T-helper 1 cell (primary cell): ENCODE data around the gene STX18.
A peak's percentile ranks its signal among the peaks of the same experiment; 100 is the strongest.
"Not testable (repeated sequence)": the region's sequence is repeated elsewhere in the genome, so short reads cannot be mapped to it uniquely, and the experiment has no call there.

Source experiments
- DNase-seq, 5 donors: peaks; one replicate each; pipeline ENCODE4 v3.0.0-alpha.2; 2012 to 2020

The STX18 gene

DNA sequence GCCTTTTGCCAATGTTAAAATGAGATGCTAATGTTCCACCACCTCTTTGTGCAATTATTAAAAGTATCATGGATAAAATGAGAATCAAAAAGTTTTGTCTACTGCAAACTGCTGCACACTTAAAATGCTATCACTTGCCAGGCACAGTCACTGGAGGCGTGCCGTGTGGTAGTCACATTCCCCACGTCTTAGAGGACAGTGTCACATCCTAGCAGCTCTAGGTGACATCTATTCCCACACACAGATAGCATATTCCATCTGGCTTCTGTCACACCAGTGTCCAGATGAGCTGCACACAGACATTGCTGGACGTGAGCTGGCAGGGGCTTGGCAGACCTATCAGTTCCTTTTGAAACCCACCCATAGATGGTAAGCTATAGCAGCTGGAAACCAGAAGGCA, 107.9 kb downstream of the STX18 start:
- DNase-seq = no peak

DNA sequence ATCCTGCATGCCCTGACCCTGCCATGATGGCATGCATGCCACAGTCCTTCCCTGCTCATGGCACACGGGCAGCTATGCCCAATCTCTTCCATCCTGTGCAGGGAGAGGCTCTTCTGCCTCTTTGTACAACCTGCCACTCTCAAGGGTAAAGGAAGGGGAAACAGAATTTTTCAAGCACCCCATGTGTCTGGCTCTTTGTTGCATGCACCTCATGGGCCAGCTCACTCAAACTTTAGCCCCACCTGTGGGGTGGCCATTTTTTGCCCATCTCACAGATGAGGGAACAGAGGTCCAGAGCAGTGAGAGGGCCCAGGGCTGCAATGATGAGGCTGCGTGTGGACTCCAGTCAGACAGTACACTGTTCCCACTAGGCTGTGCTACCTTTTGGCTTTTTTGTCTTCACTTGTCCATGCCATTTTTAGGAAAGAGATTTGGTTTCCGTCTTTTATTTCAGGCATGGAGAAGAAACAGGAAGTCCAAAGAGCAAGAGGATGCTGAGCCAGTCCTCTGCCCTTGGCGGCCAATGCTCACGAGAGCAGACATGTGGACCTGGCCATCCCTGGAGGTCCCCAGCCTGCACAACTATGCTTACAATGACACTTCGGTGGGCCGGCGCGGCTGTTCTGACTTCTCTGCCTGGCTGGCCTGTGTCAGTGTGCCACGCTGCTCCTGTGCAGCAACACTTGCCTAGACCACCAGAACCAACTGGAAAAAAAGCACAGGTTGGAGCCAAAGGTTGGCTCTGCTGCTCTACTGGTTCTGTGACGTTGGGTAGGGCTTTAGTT, 109.3 kb downstream of the STX18 start:
- DNase-seq = no peak

DNA sequence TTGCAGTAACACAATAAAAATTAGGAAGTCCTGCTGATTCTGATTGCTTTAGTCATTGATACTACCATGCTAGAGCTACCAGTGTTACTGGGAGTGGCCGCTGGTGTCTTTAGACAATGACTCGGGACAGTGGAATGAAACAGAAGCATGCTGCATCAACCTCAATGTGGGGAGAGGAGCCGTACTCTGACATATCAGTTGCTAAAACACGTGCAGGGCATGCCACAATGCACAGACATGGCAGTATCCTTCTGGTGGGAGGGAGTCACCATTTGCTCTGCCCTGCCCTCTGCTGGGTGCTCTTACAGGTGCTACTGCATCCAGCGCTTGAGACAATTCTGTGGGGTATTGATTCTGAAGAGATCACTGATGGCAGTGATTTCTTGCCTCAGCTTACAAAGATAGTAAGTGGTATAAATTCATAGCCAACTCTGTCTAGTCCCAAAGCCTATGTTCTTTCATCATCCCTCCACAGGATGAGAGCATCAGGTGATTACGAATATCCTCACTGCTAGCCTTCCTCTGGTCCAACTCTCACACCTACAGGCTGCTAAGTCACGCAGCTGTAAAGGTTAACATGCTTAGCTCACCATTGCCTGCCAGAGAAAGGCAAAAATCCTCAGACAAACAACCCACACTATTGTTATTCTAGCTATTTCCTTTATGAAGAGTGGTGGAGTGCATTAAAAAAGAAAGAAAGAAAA, 111.2 kb downstream of the STX18 start:
- peak in 4 of 5 donors; percentile 29 to 44 (median 34) for DNase-seq

DNA sequence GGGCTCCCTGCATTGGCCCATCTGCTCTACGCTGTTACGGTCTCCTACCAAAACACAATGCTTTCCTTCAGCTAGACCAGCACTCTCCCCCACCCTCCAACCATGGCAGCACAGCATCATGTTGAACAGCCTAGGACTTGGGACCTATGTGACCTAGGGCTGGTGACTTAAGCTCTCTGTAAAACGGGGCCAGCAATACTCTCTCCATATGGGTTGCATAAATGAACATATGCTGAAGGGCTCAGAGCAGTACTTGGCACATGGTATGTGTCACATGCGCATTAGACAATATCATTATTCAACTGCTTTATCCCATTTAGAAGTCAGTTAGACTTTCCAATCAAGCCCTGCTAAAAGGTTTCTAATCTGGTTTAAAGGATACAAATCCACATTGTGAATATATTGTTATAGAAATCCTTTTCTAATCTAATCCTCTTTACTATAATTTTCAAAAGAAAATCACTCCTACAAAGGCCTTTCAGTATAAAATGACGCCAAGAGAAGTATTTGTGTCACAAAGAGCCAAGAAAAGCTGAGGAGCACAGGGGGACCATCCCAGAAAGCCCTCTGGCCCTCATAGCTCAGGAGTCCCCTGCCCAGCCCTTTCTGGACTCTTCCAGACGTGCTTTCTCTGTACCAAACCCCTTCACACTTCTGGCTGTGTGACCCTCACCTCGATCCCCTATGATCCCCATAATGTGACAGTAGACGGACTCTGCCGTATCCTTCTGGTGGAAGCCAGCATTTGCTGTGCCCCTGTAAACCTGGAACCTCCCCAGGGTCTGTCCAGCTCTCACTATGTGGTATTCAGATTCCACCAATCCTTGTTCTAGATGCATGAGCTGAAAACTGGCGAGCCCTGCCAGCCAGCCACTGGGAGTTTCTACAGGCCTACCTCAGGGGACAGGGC, 112.6 kb downstream of the STX18 start:
- no peak for DNase-seq

DNA sequence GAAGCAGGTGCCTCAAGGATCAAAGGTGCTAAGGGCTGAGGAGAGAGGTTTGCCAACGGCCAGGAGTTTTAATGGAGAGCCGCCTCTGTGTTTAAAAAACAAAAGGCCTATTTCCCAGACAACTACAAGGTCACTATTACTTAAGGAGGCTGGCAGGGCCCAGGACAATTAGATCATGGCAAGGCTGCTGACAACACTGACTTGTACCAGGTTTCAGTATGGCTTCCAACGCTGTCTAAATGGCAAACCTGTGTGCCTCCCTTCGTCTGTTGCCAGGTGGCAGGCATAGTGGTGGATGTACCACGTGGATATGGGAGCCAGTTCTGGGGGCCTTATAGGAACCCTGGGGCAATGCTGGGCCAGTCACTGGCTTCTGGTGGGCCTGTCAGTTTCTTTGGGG, 114.0 kb downstream of the STX18 start:
- DNase-seq = no peak

DNA sequence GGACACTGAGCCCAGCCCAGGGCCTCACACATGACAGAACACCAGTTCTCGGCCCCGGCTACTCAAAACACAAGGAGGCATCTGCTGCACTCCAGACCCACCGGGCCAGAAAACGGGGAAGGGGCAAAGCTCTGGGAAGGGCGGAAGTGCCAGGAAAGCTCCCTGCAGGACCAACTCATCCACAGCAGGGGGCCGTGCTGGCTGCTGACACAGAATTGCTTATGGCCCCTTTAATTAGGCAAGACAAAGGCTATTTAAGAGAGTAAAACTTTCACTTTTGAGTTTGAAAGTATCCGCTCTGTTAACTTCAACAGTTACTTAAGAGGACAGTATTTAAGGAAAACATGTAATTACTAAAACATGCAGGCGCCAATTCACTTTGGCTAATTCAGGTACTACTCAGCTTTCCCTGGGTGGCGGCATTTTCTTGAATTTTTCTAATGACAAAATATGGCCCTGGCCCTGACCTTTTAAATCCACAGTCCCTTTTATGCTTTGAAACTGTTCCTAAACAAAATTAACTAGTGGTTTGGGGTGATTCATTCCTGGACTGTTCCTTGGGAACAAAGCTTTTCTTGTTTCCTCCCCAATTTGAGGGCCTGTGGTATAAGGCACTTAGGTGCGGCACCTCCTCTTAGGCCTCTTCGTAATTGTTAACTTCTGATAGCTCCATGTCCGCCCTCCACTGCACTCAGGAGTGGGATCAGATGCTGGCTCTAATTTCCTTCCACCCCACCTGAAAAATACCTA, 114.6 kb downstream of the STX18 start:
- no peak for DNase-seq

DNA sequence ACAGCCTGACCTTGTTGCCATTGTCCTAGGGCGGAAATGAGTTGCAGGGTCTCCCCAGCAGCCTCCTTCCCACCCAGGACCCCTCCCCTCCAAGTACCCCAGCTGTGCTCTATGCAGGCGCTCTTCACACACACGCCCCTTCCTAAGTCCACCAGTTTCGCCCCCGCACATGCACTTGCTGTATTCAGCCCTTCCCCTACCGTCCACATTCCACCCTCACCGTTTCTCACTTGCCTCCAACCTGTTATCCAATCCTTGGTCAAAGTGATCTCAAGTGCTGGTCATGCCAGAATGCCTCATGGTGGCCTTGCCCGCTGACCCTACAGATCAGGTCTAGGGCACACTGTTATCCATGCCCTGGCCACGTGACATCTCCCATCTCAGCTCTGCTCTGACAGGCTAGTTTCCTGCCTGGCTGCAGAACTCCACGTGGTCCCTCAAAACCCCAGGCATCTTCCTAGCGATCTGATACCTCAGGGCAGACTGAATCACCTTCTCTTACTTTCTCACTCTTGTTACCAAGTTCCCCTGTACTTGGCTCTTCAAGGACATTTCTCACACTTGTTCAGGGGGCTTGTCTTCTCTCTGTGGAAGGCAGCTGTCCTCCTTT, 115.2 kb downstream of the STX18 start:
- no peak for DNase-seq

DNA sequence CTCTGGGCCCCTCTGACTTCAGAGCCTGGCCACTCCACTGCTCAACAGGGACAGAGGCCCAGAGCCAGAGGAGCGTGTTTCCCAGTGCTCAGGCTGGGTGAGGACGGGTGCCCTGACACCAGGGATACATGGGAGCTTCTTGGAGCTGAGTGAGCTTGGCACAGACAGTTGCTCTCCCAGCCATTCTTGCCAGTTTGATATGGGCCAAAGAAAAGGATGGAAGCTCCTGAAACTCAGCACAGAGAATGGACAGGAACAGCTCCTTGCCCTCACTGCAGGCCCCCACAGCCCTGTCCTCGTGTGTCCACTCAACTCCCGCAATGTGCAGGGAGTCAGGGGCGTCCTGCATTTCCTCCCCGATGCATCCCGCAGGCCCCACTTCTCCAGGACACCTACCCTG, 116.2 kb downstream of the STX18 start:
- DNase-seq = no peak

DNA sequence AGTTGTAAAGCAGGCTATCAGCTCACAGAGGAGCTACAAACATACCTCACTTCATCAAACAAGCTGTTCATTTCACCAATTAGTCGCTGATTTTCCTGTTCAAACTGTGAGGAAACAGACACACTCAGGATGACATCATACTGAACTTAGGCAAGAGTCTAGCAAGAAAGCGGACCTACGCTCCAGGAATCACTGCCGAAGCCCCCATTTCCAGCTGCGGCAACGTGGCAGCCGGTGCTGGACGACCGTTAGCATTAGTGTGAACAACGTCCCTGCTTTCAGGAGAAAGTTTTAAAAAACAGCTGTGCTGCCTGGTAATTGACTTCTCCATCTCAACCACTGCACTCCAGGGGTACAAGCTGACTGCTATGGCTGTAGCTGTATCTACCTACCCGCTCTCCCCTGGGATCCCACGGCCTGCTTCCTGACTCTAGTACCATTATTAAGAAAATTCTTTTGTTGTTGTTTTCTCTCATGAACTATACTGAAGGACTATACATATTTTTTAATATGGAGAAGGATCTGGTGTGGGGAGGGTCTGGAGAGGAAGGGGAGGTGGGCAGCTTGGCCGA, 116.6 kb downstream of the STX18 start:
- no peak for DNase-seq

DNA sequence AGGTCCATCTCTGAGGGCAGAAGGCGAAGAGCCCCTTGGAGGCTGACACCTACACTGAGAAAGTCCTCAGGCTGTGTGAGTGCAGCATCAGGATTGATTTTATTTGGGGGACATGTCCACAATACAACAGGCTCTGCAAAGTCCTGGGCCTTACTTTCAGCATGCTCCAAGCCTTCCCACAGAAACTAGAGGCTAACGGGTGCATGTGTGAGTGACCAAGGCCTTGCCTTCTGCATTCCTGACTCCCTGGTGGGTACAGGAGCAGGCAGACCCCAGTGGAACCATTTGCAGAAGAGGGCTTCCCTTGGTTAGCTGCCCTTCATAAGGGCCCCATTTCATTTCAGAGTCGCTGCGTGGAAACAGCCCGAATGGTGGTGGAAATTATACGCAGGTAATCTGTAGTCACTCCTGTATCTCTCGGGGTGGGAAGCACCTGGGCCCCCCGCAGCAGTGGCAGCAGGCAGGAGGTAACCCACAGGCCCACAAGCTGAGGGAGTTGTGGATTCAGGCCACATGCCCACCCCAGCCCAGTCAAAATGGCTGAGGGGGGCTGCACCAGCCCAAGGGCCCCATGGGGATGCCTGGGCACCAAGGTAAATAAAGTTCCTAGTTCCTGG, 117.2 kb downstream of the STX18 start:
- no peak for DNase-seq

DNA sequence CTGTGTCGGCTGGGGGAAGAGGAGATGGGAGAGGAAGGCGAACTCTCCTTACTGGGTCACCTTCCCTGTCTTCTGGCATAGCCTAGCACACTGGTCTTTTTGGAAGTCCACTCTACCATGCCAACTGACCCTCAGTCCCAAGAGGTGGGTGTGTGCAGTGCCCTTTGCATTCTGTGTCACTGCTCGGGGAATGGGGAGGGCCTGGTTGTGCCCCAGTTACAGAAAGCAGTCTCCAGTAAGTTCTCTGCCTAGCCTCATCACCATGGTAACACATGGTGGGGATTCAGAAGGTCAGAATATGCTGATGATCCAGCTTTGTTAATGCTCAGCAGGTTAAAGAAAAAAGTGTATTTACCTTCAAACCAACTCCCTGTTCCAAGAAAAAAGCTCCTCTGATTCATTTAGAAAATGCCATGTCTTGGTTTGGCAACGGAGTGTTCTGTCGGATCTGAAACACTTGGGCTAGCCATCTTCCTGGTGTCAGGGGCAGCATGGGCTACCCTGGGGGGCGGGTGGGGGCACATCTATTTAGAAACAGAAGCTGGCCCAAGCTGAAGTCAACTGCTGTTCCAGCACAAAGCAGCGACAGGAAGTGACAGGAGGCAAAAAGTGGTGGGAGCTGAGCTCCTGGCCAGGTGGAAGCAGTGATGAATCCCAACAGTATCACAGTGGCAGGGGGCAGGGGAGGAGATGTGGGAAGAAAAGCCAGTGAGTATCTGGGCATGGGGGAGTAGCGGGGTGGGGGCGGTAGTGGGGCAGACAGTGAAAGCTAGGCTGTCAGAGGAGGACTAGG, 117.9 kb downstream of the STX18 start:
- no peak for DNase-seq

DNA sequence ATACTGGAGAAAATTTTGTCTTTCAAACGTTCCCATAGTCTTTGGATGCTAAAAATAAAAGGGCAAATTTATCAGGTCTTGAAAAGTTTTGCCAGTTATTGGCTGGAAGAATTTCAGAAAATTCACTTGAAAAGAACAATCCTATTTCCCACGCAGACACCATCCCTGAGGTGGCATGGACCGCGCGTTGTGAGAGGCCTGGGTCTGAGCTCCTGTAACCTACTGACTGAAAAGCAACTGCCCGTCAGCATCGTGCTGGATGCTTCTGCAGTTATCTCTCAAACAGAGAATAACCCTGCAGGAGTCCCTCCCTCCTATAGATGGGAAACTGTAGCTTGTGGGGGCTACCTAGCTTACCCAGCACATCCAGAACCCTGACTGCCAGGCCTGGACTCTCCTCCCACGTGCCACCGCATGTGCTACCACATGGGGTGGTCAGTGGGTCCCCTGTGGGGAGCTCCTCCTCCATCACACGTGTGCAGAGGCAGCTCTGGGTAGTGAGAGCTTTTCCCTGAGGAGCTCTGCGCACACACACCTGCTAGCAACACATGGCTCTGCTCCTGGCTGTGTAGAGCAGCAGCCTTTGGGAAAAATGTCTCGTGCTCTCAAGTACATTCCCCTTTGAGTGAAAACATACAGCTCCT, 118.9 kb downstream of the STX18 start:
- DNase-seq = no peak

DNA sequence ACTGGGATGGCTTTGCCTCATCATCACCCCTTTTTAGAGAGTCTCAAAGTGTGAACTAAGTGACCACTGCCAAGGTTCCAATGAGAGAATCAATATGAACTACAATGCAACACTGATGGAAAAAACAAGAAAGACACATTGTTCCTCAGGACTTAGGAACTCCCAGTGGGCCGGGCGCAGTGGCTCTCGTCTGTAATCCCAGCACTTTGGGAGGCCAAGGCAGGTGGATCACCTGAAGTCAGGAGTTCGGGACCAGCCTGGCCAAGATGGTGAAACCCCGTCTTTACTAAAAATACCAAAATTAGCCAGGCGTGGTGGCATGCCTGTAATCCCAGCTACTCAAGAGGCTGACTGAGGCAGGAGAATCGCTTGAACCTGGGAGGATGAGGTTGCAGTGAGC, 119.7 kb downstream of the STX18 start:
- DNase-seq = not testable (repeated sequence)

DNA sequence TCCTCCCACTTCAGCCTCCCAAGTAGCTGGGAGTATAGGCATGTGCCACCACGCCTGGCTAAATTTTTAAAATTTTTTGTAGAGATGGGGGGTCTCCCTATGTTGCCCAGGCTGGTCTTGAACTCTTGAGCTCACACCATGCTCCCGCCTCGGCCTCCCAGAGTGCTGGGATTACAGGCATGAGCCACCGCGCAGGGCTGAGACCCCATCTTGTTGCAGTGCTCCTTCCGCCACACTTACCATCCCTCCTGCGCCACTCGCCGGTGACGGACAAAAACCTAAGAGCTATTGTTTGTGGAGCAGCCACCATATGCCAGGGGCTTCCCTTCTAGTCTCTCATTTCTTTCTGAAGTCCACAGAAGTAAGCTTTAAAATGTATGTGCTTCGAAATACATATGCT, 120.5 kb downstream of the STX18 start:
- DNase-seq = no peak

DNA sequence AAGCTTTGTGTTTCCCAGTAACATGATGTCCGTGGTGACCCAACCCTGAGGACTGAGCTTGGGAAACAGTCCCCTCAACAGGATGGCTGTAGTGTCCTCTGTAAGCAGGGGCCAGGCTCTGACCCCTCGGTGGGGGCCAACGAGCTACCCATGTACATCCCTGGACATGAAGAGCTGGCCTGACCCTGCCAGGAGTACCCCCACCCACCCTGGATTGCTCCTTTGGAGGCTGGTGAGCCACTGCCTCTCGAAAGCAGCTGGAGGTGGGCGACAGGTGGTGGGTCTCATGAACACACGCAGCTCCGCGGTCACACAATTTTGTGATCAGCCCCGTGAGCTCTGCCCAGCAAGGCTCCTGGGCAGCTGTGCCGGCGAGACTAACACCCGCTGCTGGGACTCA, 121.4 kb downstream of the STX18 start:
- no peak for DNase-seq

DNA sequence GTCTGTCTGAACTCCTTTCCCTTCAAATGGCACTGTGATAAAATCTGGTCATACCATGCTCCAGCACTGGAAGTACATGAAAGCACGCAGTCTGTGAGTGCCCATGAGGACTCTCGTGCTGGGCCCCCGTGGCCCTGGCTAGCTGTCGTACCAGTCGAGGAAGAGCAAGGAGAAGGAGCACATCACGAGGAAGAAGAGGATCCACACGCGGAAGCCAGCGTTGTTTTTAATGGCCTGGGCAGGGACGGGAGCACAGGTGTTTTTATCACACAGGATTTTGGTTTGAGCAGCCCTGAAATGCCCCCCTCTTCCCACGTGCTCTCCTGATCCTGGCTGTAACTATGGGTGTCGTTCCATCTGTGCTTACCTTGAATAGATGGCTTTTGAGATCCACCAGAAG, 122.0 kb downstream of the STX18 start:
- DNase-seq = no peak

DNA sequence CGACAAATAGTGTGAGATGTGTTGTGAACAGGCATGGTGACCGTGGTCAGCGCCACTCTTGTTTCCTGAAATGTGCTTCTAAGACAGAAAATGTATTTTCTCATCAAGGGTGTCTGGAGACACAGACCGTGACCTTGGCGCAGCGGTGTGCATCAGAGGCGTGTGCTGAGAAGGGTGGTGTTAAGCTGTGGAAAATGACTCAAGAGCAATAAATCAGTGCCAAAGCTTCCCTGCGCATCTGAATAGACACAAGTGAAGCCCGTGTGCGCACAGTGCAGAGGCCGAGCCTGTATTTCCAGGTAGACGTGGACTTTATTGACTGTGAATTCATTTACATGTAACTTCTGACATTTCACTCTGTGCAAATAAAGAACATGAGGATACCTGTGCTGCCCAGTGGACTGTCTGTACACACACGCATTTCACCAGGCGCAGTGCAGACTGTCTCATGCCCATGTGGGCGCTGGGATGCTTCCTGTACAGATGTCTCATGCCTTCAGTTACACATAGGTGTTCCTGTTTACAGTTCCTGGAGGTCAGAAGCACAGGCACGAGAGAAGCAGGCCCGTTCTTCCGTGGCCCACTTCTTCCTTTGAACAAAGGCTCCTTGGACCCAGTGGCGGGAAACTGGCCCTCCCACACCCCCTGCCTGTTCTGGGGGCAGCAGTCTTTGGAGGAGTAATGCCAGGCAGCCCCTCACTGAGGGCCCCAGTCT, 123.0 kb downstream of the STX18 start:
- DNase-seq = peak in 1 of 5 donors; percentile 3

DNA sequence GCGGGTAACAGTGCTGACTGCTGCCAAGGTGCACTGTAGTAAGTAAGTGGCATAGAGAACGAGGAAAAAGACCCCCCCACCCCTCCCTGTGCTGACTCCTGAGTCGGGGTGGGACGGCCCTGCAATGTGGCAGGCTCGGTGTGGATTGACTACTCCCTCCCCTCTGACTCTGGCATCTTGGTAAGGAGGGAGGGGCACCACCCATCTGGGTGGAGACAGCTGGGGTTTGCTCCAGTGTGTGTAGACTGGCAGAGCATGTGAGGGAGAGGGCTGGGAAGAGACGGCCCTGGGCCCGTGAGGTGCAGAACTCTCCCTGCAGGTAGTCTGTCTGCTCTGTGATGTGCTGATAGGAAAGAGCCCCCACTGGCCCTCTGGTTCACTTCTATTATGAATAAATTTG, 124.0 kb downstream of the STX18 start:
- DNase-seq = no peak

DNA sequence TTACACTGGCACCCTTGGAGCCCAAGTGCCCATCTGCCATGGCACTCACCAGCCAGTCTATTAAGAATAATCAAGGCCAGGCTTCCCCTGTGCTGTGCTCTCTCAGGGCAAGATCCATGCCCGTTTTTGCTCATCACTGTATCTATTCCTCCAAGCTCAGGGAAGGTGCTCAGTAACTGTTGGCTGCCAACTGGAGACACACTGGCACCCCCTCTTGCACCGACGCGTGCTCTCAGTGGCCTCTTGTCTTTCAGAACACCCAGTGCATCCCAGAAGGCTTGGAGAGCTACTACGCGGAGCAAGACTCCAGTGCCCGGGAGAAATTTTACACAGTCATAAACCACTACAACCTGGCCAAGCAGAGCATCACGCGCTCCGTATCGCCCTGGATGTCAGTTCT, 124.9 kb downstream of the STX18 start:
- no peak for DNase-seq
